Islet of Langerhans (tissue), 1 donor: ENCODE results near the gene DNAJC18.
"Not testable (repeated sequence)": the region's sequence is repeated elsewhere in the genome, so short reads cannot be mapped to it uniquely, and the experiment has no call there.

Experiments used
- FAIRE-seq: peaks from one replicate; lab custom pipeline; 2011; peaks lifted over from hg19 to GRCh38; lab: Jason Lieb, UNC

The DNAJC18 gene

GRCh38 chr5:139386956-139387355 is 52.4 kb downstream of the DNAJC18 start:
- FAIRE-seq: not testable (repeated sequence)

GRCh38 chr5:139386050-139386438 is 53.3 kb downstream of the DNAJC18 start:
- FAIRE-seq: no peak

- no peak for FAIRE-seq
Observed at GRCh38 chr5:139385061-139386049, 54.0 kb downstream of the DNAJC18 start.

- FAIRE-seq: no peak
Observed at GRCh38 chr5:139384591-139385051, 54.7 kb downstream of the DNAJC18 start.

- FAIRE-seq: no peak
Observed at GRCh38 chr5:139383993-139384590, 55.2 kb downstream of the DNAJC18 start.

GRCh38 chr5:139383275-139383992 is 55.9 kb downstream of the DNAJC18 start, which contains the start of gene SLC23A1:
SLC23A1 (minus strand) TSS chr5:139383297; CDS start chr5:139383253, 44 bp downstream.
- FAIRE-seq: no peak

GRCh38 chr5:139382807-139383206 is 56.5 kb downstream of the DNAJC18 start:
- FAIRE-seq: no peak

- no peak for FAIRE-seq
Observed at GRCh38 chr5:139381837-139382761, 57.2 kb downstream of the DNAJC18 start.

- FAIRE-seq: no peak
Observed at GRCh38 chr5:139379626-139380449, 59.5 kb downstream of the DNAJC18 start.

GRCh38 chr5:139378941-139379361 is 60.4 kb downstream of the DNAJC18 start:
- no peak for FAIRE-seq

GRCh38 chr5:139378101-139378825 is 61.1 kb downstream of the DNAJC18 start:
- no peak for FAIRE-seq

- FAIRE-seq: no peak
Observed at GRCh38 chr5:139377226-139377625, 62.1 kb downstream of the DNAJC18 start.

- no peak for FAIRE-seq
Observed at GRCh38 chr5:139376364-139376763, 63.0 kb downstream of the DNAJC18 start.

GRCh38 chr5:139374909-139375308 is 64.4 kb downstream of the DNAJC18 start:
- FAIRE-seq: no peak

- no peak for FAIRE-seq
Observed at GRCh38 chr5:139371482-139372435, 67.6 kb downstream of the DNAJC18 start.

GRCh38 chr5:139369181-139369580 is 70.1 kb downstream of the DNAJC18 start:
- no peak for FAIRE-seq

- no peak for FAIRE-seq
Observed at GRCh38 chr5:139368613-139369012, 70.7 kb downstream of the DNAJC18 start.

- FAIRE-seq: no peak
Observed at GRCh38 chr5:139364466-139364865, 74.9 kb downstream of the DNAJC18 start.

GRCh38 chr5:139363937-139364336 is 75.4 kb downstream of the DNAJC18 start:
- no peak for FAIRE-seq
